Fibroblast of lung (primary cell): ENCODE results near the gene SPINK4. TPM values are rescaled to one million over a fixed set of nuclear protein-coding genes. Genes with fewer than 3 reads are reported as not detected.

Source experiments
- DNase-seq, 2 donors: peaks; one replicate each; pipeline versions ENCODE4 v3.0.0 to v3.0.0-alpha.2; 2010; ENCODE audit warnings: low read depth in 2 of 2
- H2AFZ ChIP-seq: 2 replicates; pipeline ENCODE4 v1.5.1; 2012; ENCODE audit warnings: low read length, control low read depth, inconsistent platforms
- H3K27ac ChIP-seq: 2 replicates; pipeline ENCODE4 v1.5.1; 2011; ENCODE audit warnings: low read length, control low read depth; ENCODE audit not compliant: insufficient read depth
- H3K27me3 ChIP-seq: 2 replicates; pipeline ENCODE4 v1.5.1; 2011; ENCODE audit warnings: mild to moderate bottlenecking, low read length; ENCODE audit not compliant: control insufficient read depth, insufficient read depth
- H3K36me3 ChIP-seq: 2 replicates; pipeline ENCODE4 v1.5.1; 2011; ENCODE audit warnings: low read length; ENCODE audit not compliant: control insufficient read depth, insufficient read depth
- H3K4me1 ChIP-seq: 2 replicates; pipeline ENCODE4 v1.5.1; 2011; ENCODE audit warnings: low read length; ENCODE audit not compliant: control insufficient read depth, insufficient read depth; ENCODE audit errors: extremely low read depth
- H3K4me2 ChIP-seq: 2 replicates; pipeline ENCODE4 v1.5.1; 2011; ENCODE audit warnings: low read length, control low read depth; ENCODE audit not compliant: insufficient read depth; ENCODE audit errors: extremely low read depth
- H3K4me3 ChIP-seq, 4 experiments: fragments of 200-600 bp in 1 of 4; sonication (generic) in 1 of 4; replicated peaks in 1 of 4; 2 replicates each; pipeline ENCODE4 v1.5.1; 2011 to 2016; ENCODE audit warnings: low read length in 4 of 4, low read depth in 3 of 4, mild to moderate bottlenecking in 3 of 4, control low read depth in 2 of 4, inconsistent platforms in 1 of 4, mixed read lengths in 1 of 4; ENCODE audit not compliant: insufficient read depth in 1 of 4; ENCODE audit errors: control extremely low read depth in 1 of 4
- H3K79me2 ChIP-seq: 2 replicates; pipeline ENCODE4 v1.5.1; 2012; ENCODE audit warnings: mild to moderate bottlenecking, low read length, inconsistent platforms; ENCODE audit not compliant: control insufficient read depth, insufficient read depth
- H3K9ac ChIP-seq: 2 replicates; pipeline ENCODE4 v1.5.1; 2011; ENCODE audit warnings: mild to moderate bottlenecking, low read length, control low read depth; ENCODE audit not compliant: insufficient read depth
- H3K9me3 ChIP-seq: 2 replicates; pipeline ENCODE4 v1.5.1; 2012; ENCODE audit warnings: low read depth, low read length; ENCODE audit not compliant: control insufficient read depth, insufficient read depth
- H4K20me1 ChIP-seq: 2 replicates; pipeline ENCODE4 v1.5.1; 2011; ENCODE audit warnings: low read length; ENCODE audit not compliant: control insufficient read depth, insufficient read depth; ENCODE audit errors: extremely low read depth
- CTCF ChIP-seq, 2 donors: IDR thresholded peaks in 1 of 2; conservative IDR thresholded peaks in 1 of 2; 1 replicate in 1 of 2; 2 replicates in 1 of 2; pipeline ENCODE4 v1.5.1; 2011 to 2012; ENCODE audit warnings: low read length in 2 of 2, control low read depth in 1 of 2, inconsistent platforms in 1 of 2, low read depth in 1 of 2, mild to moderate bottlenecking in 1 of 2
- EZH2 ChIP-seq: IDR thresholded peaks from 2 replicates; pipeline ENCODE4 v1.5.1; 2012; ENCODE audit warnings: low read length, control low read depth, mild to moderate bottlenecking; ENCODE audit errors: missing control alignments
- polyA plus RNA-seq, 2 donors: library from polyadenylated mRNA; depleted of rRNA in 1 of 2; stranded (reverse) in 1 of 2; unstranded in 1 of 2; fragments of >200 nt; gene quantifications; 2 replicates each; pipeline ENCODE4 v1.2.1, GENCODE V29; 2011 to 2012; ENCODE audit warnings: missing spikeins in 1 of 2
- total RNA-seq: library from RNA; depleted of rRNA; stranded (reverse); fragments of >200 nt; gene quantifications from 2 replicates; pipeline ENCODE4 v1.2.1, GENCODE V29; 2014

The SPINK4 gene
- total and polyA plus RNA-seq, 2 donors (not counting 1 experiment from before 2014, with no cell fraction given), result not detected

GRCh38 chr9:33277484-33277883 lies 37.5 kb downstream of the SPINK4 start:
- H3K36me3 ChIP-seq, result peaks cover 5% of the 10 kb centered on the region
- no peak for TF ChIP-seq CTCF (conservative IDR thresholded peaks at IDR 0.05 in 1 of 2, IDR thresholded peaks at IDR 0.05 in 1 of 2; ENCODE audit: low read depth in 1 of 2, low read length in 2 of 2)
- no peak for TF ChIP-seq EZH2
- H3K27ac ChIP-seq, result no peak overlapping the region

GRCh38 chr9:33285502-33285901 lies 45.5 kb downstream of the SPINK4 start:
- no peak for DNase-seq
- no peak overlapping the region for H2AFZ ChIP-seq
- H3K4me1 ChIP-seq, result peaks cover 3% of the 10 kb centered on the region
- no peak overlapping the region for H3K27ac ChIP-seq
- H3K9ac ChIP-seq, result no peak overlapping the region
- no peak for TF ChIP-seq CTCF (conservative IDR thresholded peaks at IDR 0.05 in 1 of 2, IDR thresholded peaks at IDR 0.05 in 1 of 2; ENCODE audit: low read depth in 1 of 2, low read length in 2 of 2)
- no peak for TF ChIP-seq EZH2
- peaks cover under 1% of the 10 kb centered on the region for H3K79me2 ChIP-seq
- no peaks in the 10 kb centered on the region for H3K27me3 ChIP-seq
- no peaks in the 10 kb centered on the region for H3K9me3 ChIP-seq
- H3K4me3 ChIP-seq, result no peak overlapping the region
- H4K20me1 ChIP-seq, result no peaks in the 10 kb centered on the region
- peaks cover 1% of the 10 kb centered on the region for H3K36me3 ChIP-seq
- H3K4me2 ChIP-seq, result no peak overlapping the region

More at GRCh38 chr9:33277484-33277883, 37.5 kb downstream of the SPINK4 start:
- Histone ChIP-seq H3K4me2 (no peak overlapping the region), H3K9ac (no peak overlapping the region), H2AFZ (no peak overlapping the region), H3K27me3 (no peaks in the 10 kb centered on the region), H3K4me3 (no peak overlapping the region), H4K20me1 (no peaks in the 10 kb centered on the region), H3K79me2 (no peaks in the 10 kb centered on the region), H3K4me1 (no peaks in the 10 kb centered on the region), H3K9me3 (no peaks in the 10 kb centered on the region)
- no peak for DNase-seq

- H3K27ac ChIP-seq, result no peak overlapping the region
- TF ChIP-seq EZH2, result no peak
- peak; percentile 76 to 88 for TF ChIP-seq CTCF (conservative IDR thresholded peaks at IDR 0.05 in 1 of 2, IDR thresholded peaks at IDR 0.05 in 1 of 2; ENCODE audit: low read depth in 1 of 2, low read length in 2 of 2)
- peak; percentile 59 to 81 for DNase-seq
Measured at GRCh38 chr9:33287087-33287490, 47.1 kb downstream of the SPINK4 start.

More at GRCh38 chr9:33287087-33287490, 47.1 kb downstream of the SPINK4 start:
- Histone ChIP-seq H3K9me3 (no peaks in the 10 kb centered on the region), H3K36me3 (no peaks in the 10 kb centered on the region), H3K4me1 (peaks cover 3% of the 10 kb centered on the region), H3K79me2 (peaks cover 12% of the 10 kb centered on the region), H2AFZ (no peak overlapping the region), H3K4me2 (no peak overlapping the region), H3K4me3 (no peak overlapping the region), H3K9ac (no peak overlapping the region), H4K20me1 (no peaks in the 10 kb centered on the region), H3K27me3 (no peaks in the 10 kb centered on the region)
